GM21367 (cell line): ENCODE results near the gene LGALS3BP.
"Not testable (repeated sequence)": the region's sequence is repeated elsewhere in the genome, so short reads cannot be mapped to it uniquely, and the experiment has no call there.

Experiments
- ATAC-seq: cut with Tn5 transposase; IDR thresholded peaks from one replicate; pipeline ENCODE4 v1.9.1; 2021; ENCODE audit not compliant: unreplicated experiment

LGALS3BP gene

DNA sequence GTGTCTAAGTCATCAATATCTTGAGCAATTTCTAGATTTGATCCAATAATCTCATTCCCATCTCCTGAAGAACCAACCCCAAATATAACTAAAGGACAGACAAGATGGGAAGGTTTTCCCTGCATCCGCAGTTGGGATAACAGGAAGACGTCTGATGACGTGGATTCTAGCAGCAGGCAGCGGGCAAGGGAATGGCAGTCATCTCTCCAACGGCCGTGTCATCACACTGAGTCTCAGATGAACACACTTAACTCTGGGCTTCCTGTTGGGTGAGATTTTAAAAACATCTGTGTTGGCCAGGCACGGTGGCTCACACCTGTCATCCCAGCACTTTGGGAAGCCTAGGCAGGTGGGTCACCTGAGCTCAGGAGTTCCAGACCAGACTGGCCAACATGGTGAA, 33.6 kb downstream of the LGALS3BP start:
- ATAC-seq = no peak

DNA sequence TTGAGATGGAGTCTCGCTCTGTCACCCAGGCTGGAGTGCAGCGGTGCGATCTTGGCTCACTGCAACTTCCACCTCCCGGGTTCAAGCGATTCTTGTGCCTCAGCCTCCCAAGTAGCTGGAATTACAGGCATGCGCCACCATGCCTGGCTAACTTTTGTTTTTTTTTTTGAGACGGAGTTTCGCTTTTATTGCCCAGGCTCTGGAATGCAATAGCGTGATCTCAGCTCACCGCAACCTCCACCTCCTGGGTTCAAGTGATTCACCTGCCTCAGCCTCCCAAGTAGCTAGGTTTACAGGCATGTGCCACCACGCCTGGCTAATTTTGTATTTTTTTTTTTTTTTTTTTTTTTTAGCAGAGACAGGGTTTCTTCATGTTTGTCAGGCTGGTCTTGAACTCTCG, 34.3 kb downstream of the LGALS3BP start:
- not testable (repeated sequence) for ATAC-seq

DNA sequence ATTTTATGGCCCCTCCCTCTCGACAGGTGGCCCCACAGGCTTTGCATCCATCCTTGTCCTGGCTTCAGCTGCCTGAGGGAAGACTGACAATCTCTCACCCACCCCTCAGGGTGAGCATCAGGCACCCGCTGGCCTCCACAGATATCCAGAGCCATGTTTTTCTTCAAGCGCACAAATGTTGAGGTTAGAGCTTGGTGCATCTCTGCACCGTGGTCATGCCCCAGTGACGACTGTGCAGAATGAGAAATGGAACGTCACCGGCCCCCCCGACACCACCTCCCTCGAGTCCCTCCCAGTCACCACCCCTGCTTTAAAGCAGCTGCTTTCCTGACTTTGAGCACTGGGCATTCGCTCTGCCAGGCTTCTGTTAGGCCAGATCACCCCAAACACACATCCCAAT, 34.8 kb downstream of the LGALS3BP start:
- no peak for ATAC-seq

DNA sequence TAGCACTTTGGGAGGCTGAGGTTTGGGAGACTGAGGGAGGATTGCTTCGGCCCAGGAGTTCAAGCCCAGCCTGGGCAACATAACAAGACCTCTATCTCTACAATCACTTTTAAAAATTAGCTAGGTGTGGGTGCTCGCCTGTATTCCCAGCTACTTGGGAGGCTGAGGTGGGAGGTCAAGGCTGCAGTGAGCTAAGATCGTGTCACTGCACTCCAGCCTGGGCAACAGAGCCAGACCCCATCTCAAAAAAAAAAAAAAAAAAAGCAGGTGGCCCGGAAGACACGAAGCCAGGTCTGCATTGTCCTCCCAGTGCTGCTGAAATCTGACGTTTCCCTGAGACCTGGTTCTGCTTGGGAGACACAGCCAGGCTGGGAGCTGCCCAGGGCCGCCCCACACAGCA, 35.7 kb downstream of the LGALS3BP start:
- ATAC-seq = no peak

DNA sequence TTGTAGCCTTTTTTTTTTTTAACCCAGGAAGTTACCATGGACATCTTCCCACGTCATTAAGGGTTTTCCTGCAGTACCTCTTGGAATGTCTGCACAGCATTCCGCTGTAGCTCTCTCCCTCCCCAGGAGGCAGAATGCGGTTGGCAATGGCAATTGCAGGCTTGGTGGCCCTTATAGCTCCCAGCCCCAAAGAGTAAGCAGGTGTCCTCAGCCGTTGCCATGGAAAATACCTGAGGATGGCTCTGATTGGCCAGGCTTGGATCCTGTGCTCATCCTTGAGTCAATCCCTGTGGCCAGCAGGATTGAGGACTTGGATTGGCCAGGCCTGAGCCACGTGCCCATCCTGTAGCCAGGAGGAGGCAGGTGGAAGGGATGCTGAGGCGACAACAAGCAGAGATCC, 39.0 kb downstream of the LGALS3BP start:
- no peak for ATAC-seq

DNA sequence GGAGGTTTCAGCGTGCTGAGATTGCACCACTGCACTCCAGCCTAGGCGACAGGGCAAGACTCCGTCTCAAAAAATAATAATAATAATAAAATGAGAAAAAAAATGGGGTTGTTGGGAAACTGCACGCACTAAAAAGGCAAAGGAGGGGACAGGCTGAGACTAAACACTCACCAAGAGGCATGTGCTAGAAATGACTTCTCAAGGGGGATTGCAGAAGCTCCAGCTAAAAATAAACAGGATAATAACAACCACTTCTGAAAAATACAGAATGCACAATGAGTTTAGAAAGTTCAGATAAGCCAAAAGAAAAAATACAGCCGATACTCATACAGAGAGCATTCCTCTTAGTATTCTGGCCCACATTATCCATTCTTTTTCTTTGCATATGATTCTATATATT, 39.5 kb downstream of the LGALS3BP start:
- no peak for ATAC-seq

DNA sequence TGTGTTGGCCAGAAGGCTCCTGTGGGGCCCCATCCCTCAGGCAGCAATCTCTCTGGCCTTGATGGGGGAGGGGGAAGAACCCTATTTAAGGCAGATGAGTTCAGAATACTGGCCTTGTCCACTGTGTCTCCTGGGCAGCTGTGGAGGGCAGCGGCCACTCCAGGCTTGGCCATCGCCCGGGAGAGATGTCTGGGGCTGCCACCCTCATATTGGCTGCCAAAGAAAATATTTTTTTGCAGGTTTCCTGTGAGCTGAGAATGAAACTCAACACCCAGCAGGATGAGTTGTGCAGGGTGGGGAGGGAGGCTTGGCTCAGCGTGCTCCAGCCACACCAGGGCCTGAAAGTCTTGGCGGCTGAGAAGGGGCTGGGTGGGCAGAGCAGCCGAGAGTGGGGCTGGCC, 40.1 kb downstream of the LGALS3BP start:
- no peak for ATAC-seq

DNA sequence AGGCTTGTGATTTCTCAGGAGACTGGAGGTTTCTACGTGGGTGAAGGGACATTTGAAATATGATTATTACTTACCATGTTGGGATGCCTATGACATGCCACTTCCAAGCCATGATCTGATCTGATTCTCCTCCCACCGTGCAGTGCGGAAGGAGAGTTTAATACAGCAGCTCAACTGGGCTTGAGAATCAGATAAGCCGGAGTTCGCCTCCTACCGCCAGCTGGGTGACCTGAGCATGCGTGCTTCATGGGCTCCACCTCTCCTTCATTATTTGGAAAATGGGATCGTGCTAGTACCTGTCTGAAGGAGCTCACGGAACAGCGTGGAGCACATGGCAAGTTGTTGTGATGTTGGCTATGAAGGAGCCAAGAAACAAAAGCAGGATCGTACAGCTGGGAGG, 42.2 kb downstream of the LGALS3BP start:
- ATAC-seq = no peak

DNA sequence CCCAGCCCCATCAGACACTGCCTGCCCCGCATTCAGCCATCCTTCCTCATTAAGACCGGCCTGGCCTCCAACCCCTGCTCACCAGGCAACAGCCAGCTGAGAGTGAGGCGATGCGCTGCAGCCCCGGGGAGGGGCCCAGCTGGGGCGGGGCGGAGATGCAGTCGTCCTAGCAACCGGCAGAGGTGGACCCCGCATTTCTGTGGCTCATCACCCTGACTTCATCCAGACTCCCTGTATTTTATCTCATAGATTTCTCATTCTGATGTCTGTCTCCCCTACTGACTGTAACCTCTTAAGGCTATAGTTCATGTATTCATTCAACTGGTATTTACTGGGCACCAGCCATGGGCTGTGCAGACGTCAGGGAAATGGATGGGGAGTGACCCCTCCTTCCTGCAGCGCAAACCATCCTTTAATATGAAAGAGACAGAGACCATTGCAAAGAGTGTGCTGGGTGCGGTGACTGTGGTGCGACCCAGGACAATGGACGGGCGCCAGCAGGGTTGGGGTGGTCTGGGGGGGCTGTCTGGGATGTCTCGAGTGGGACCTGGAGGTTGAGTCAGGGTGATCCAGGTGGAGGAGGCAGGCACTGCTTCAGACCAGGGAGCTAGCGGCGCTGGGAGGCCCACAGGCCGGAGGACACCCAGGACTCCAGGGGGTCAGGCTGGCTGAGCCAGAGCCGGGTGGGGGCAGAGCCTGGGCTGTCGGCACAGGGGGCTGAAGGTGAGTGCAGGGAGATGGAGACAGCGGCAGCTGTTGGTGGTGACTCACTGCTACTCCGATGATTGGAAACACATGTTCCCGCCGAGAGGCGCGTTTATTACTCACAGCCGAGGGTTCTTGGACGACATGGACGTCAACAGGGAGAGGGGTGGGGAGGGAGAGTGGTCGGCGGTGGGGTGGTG, 44.1 kb downstream of the LGALS3BP start:
- ATAC-seq = no peak

DNA sequence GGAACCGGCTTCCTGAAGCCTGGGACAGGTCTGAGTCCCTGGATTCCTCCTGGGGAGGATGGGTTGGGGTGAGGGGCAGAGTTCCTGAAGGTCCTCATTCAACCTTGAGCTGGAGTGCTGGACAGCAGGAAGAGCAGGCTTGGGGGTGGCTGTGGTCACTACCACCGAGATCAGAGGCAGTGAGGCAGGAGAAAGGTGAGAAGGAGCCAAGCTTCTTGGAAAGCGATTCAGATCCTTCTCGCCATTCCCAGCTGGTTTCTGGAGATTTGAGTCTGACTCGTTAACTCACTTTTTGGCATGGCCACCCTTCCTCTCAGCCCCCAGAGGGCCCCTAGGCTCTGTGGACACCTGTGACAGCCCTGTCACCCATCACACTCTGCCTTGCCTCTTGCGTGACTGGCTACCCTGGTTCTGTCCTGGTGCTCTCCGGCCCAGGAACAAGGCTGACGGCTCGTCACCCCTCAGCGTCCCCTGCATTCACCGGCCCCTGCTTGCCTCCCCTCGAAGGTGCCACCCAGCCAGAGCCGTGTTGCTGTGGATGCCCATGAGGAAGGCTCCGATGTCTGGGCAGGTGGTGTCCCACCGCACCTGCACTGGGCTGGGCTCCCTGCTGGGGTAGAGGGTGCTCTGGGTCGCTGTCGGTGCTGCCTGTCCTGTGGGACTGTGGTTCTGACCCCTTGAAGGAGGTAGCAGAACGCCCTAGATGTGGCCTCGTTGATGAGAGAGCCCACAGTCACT, 44.9 kb downstream of the LGALS3BP start:
- ATAC-seq = no peak

DNA sequence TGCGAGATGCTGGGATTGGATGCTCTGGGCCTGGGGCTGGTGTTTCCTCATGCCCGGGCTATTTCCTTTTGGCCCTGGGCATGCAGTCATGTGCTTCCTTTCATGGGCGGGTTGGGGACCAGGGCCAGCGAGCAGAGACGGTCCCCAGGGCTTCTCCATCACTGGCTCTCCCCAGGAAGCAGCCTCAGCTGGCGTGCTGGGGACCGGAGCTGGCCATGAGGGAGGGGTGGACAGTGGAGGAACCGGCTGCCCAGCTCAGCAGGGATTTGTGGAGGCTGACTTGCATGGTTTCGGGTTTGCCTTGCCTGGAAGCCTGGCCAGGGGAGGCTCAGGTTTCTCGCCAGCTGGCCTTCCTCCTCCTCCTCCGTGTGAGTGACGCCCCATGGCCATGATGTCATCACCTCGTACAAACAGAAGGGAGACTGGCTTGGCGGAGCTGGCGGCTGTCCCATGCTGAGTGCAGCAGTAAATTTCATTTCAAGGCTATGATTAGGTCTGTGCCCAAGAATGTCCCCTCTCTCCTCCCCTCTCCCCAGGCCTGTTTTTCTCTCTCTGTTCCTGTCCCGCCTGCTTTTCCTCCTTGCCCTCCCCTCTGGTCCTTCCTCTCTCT, 45.7 kb downstream of the LGALS3BP start:
- ATAC-seq = no peak

DNA sequence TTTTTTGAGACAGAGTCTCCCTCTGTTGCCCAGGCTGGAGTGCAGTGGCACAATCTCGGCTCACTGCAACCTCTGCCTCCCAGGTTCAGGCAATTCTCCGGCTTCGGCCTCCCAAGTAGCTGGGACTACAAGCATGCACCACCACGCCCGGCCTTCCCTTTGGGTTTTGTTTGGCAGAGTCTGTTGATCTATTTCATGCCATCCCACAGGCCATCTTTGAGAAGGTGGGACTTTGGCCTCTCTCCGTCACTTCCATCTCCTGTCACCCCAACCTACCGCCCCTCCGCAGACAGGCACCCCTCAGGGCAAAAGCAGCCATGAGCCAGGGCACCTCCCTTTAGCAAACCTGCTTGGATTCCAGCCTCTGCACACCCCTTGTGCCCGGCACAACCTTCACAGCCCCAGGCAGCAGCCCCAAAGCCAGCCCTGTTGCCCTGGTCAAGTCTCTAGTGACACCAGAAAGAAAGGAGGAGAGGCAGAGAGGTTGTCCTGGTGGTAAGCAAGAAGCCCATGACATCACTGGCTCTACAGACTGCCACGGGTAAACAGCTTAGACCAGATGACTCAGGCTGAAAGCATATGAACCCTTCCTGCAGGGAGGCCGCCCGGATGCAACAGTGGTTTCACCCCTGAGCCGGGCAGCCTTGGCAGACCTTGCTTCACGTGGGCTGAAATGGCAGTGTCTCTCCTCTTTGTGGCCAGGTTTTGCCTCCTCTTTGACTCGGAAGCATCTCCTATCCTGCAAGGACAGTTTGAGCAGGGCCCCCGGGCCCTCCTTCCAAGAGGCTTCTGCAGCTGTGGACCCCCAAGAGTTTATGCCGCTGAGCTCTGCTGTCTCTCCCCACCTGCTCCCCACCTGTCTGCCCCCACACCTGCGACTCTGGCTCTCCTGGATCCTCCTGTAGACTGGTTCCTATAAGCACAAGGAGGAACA, 46.4 kb downstream of the LGALS3BP start:
- no peak for ATAC-seq

DNA sequence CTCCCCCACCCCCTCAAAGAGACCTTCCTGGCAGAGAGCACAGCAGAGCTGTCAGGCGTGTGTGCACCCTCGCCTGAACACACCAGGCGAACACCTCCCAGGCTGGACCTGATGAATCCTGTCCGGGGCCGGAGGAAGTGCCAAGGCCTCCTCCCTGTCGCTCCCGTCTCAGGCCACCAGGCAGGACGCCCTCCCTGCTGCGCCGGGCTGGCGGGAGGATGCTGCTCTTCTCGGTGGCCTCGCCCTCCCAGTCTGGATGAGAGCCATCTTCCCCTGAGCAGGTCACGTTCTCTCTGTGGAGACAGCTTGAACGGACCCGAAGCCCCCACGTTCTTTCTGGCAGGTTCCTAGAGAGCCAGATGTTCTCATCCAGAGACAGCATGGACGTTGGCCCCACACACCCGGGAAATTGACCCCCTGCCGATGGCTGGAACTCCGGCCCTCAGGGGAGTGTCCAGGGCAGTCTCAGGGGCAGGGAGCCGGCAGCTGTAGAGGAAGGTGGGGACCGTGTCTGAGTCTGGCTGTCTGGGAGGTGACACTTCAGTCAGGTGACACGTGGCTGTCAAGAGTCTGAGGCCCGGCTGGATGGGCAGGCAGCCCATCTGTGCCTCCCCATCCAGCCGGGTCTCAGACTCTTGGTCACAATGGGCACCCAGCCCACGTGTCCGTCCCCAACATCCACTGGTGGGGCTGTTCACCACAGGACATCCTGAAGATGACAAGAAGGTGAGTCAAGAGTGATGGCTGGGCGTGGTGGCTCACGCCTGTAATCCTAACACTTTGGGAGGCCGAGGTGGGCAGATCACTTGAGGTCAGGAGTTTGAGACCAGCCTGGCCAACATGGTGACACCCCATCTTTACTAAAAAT, 49.6 kb downstream of the LGALS3BP start:
- no peak for ATAC-seq

DNA sequence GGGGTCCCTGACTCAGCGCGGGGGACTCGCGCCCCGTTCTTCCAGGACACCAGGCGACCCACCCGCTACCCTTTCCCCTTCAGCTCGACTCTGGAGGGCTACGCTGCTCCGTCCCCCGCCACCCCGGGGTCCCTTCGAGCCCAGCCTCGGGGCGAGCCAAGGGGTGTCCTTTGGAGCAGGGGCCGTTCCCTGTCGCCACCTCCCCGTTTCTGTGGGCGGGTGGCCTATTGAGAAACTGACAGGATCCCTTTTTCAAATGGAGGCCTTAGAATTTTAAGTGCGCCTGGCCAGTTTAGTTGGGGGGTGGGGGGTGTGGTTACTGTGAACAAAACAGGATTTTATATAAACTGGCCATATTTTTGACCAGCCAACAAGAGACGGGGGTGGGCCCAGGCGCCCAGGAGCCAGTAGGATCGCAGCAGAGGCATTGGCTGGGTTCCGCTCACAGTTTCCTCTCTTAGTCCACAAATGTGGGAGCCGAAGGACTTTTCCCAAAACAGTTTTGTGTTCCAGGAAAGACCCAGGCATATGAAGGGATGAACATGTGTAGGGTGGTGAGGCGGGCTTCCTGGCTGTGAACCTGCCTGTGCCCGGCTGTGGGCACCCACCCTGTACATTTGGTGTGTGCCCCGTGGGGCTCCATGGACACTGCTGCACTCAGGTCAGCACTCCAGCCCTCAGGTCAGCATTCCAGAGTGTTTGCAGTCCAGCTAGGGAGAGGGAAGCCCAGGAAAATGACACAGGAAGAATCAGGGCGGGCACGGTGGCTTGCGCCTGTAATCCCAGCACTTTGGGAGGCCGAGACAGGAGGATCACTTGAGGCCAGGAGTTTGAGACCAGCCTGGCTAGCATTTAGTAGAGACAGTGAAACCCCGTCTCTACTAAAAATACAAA, 53.8 kb downstream of the LGALS3BP start:
- ATAC-seq = no peak

DNA sequence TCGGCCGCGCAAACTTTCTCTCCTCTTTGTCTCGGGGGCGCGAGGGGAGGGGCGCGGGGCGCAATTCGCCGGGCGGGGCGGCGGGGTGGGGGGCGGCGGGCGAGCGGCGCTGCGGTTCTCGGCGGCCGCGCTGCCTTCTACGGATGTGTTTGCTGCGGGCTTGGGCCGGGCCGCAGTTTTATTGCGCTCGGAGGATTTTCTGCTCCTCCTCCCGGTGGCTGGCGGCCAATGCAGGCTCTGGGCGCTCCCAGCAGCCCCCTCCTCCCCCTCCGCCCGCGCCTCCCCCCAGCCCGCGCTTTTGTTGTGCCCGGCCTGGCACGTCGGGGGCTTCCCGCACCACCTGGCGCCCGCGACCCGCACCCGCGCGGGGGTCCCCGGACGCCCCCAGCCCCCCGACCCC, 54.5 kb downstream of the LGALS3BP start, which contains the start of gene TIMP2:
Gene TIMP2, minus strand, starts transcription at position 154 of the 400 bp plus-strand sequence. CDS start 299 bp downstream, outside the sequence.
- no peak for ATAC-seq

DNA sequence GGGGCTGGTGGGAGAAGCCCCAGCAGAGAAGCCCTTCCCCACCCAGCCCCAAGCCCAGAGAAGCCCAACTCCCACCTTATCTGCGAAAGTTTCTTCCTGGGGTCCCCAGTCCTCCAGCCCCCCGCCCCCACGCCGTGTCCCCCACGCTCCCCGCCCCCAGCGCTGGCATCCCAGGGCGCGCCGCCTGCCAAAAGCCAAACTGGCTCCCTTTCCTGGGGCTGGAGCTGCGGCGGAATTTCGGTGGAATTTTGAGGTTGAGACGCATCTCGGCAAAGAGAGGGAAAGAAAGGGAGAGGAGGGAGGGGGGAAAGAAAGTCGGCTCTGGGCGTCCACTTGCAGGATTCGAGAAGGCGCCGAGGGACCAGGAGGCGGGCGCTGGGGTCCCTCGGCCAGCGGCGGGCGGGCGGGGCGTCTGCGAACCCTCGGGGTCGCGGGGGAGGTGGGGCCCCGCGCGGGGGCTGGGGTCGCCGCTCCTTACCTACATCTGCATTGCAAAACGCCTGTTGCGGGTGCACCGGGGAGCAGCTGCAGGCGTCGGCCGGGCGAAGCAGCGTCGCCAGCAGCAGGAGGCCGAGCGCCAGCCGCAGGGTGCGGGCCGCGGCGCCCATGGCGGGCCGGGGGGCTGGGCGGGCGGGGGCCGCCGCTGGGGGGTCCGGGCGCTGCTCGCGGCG, 55.1 kb downstream of the LGALS3BP start:
- ATAC-seq = no peak

DNA sequence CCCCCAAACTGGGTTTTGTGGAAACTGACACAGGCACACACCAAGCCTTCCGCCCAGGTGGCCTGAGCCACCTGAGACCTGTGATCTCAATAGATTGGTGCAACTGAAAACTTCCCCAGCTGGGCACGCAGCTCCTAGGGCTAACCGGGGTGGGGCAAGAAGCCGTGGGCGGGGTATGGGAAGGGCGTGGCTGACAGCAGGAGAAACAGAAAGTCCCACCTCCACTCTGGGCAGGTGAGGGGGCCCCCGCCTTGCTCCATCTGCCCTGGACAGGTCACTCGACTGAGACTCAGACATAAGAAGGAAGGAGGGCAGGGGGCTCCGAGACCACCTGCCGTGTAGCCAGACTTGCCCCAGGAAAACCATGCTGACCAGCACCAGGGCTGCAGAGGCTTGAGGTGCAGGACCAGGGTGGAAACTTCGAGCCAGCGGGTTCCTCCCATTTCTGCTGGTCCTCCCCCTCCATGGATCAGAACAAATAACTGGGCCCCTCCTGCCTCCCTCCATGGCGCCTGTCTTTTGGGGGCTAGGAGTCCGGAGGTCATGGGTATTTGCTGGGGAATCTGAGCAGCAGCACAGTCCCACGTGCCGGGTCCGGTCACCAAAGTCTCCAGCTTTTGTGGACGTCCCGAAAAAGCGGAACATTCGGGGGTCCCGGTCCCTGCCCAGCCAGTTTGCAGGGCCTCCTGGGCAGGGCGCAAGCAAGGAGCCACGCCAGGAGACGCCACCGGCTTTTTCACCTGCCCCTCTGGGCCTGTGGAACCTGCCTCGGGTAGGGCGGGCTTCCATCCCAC, 55.9 kb downstream of the LGALS3BP start:
- ATAC-seq = no peak
